ENCODE results near the gene ZNF217. TPM values are rescaled to one million over a fixed set of nuclear protein-coding genes. Genes with fewer than 3 reads are reported as not detected.
"Not testable (repeated sequence)": the region's sequence is repeated elsewhere in the genome, so short reads cannot be mapped to it uniquely, and the experiment has no call there.

Gene ZNF217
- polyA plus RNA-seq, 1 experiment = 16.6 TPM

DNA sequence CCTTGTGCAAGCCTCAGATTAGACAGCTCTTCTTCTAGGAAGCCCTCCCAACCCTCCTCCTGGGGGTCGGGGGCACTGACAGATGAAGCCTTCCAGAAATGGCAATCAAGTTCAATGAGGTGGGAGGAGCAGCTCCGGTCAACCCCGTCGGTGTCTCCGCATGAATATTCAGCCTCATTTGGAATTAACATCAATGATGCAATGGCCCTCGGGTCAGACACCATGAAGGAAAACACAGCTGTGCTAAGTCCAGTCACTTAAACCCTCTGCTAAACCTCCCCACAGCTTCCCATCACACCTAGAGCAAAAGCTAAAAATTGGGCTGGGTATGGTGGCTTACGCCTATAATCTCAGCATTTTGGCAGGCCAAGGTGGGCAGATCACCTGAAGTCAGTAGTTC, 36.5 kb downstream of the ZNF217 start:
- no peak for DNase-seq (ENCODE audit: low read depth, low spot score)
- POLR2A ChIA-PET = interaction anchor here (0.6 kb wide), 2 partner anchors 12 to 120 kb away, joined by 9 to 11 read pairs; no protein-coding TSS in a partner anchor
- Histone ChIP-seq H3K27me3 (ENCODE audit: control insufficient read depth, insufficient read depth, low read length) (no peaks in the 10 kb centered on the region), H3K27ac (ENCODE audit: low read depth, low read length) (no peak overlapping the region), H3K9me3 (ENCODE audit: control insufficient read depth, insufficient read depth, low read length) (no peaks in the 10 kb centered on the region), H3K4me3 (ENCODE audit: low read depth, low read length) (no peak overlapping the region)
- TF ChIP-seq, protein P1, sequence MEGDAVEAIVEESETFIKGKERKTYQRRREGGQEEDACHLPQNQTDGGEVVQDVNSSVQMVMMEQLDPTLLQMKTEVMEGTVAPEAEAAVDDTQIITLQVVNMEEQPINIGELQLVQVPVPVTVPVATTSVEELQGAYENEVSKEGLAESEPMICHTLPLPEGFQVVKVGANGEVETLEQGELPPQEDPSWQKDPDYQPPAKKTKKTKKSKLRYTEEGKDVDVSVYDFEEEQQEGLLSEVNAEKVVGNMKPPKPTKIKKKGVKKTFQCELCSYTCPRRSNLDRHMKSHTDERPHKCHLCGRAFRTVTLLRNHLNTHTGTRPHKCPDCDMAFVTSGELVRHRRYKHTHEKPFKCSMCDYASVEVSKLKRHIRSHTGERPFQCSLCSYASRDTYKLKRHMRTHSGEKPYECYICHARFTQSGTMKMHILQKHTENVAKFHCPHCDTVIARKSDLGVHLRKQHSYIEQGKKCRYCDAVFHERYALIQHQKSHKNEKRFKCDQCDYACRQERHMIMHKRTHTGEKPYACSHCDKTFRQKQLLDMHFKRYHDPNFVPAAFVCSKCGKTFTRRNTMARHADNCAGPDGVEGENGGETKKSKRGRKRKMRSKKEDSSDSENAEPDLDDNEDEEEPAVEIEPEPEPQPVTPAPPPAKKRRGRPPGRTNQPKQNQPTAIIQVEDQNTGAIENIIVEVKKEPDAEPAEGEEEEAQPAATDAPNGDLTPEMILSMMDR (IDR thresholded peaks at IDR 0.05; ENCODE audit: low read depth, low read length) = no peak
- CTCF ChIA-PET = interaction anchor here (1.8 to 2.7 kb wide), 2 partner anchors 9 to 382 kb away, joined by 5 to 11 read pairs; no protein-coding TSS in a partner anchor

- no peak for DNase-seq (ENCODE audit: low read depth, low spot score)
- no peaks in the 10 kb centered on the region for H3K9me3 ChIP-seq (ENCODE audit: control insufficient read depth, insufficient read depth, low read length)
- POLR2A ChIA-PET = no interaction called here
- TF ChIP-seq, protein P1 (IDR thresholded peaks at IDR 0.05; ENCODE audit: low read depth, low read length) = no peak
- CTCF ChIA-PET = interaction anchor here (0.6 to 2.7 kb wide), 2 partner anchors 8 to 353 kb away, joined by 3 to 11 read pairs; no protein-coding TSS in a partner anchor
- H3K27me3 ChIP-seq (ENCODE audit: control insufficient read depth, insufficient read depth, low read length) = no peaks in the 10 kb centered on the region
- no peak overlapping the region for H3K4me3 ChIP-seq (ENCODE audit: low read depth, low read length)
- no peak overlapping the region for H3K27ac ChIP-seq (ENCODE audit: low read depth, low read length)
Observed at GRCh38 chr20:53556267-53556897, 37.3 kb downstream of the ZNF217 start.

DNA sequence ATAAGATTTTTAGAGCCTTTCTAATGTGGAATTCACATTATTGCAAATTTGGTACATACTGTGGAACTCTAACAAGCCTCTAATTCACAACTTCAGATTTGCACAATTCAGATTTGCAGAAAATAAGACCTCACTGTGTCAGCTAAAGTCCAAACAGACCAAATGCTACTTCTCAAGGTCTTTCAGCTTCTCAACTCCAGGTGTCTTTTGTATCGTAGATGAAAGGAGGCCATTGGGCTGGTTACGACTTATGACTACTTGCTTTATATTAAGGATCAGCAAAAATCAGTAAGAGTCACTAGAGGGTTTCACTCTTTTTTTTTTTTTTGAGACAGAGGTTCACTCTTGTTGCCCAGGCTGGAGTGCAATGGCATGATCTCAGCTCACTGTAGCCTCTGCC, 37.8 kb downstream of the ZNF217 start:
- H3K27ac ChIP-seq (ENCODE audit: low read depth, low read length) = no peak overlapping the region
- POLR2A ChIA-PET = no interaction called here
- H3K4me3 ChIP-seq (ENCODE audit: low read depth, low read length) = no peak overlapping the region
- no peaks in the 10 kb centered on the region for H3K27me3 ChIP-seq (ENCODE audit: control insufficient read depth, insufficient read depth, low read length)
- H3K9me3 ChIP-seq (ENCODE audit: control insufficient read depth, insufficient read depth, low read length) = no peaks in the 10 kb centered on the region
- TF ChIP-seq, protein P1 (IDR thresholded peaks at IDR 0.05; ENCODE audit: low read depth, low read length) = no peak
- DNase-seq (ENCODE audit: low read depth, low spot score) = no peak
- CTCF ChIA-PET = interaction anchor here (0.6 to 1.9 kb wide), 2 partner anchors 354 to 384 kb away, joined by 3 to 6 read pairs; no protein-coding TSS in a partner anchor

- POLR2A ChIA-PET = no interaction called here
- Histone ChIP-seq H3K9me3 (ENCODE audit: control insufficient read depth, insufficient read depth, low read length) (no peaks in the 10 kb centered on the region), H3K27me3 (ENCODE audit: control insufficient read depth, insufficient read depth, low read length) (no peaks in the 10 kb centered on the region), H3K4me3 (ENCODE audit: low read depth, low read length) (no peak overlapping the region), H3K27ac (ENCODE audit: low read depth, low read length) (no peak overlapping the region)
- TF ChIP-seq, protein P1 (IDR thresholded peaks at IDR 0.05; ENCODE audit: low read depth, low read length) = no peak
- CTCF ChIA-PET = interaction anchor here (0.7 to 1.9 kb wide), 2 partner anchors 385 to 1332 kb away, joined by 3 to 6 read pairs; no protein-coding TSS in a partner anchor
- no peak for DNase-seq (ENCODE audit: low read depth, low spot score)
Observed at GRCh38 chr20:53555081-53555480, 38.6 kb downstream of the ZNF217 start.

DNA sequence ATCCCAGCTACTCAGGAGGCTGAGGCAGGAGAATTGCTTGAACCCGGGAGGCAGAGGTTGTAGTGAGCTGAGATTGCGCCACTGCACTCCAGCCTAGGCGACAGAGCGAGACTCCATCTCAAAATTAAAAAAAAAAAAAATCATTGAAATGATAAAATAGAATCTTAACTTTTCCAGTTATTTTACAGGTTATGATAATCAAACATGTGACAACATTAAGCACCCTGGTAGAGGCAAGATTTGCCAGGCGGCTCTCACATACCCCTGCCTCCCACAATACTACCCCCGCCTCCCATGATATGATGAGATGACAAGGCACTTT, 41.1 kb downstream of the ZNF217 start:
- DNase-seq (ENCODE audit: low read depth, low spot score); H3K9me3 ChIP-seq (ENCODE audit: control insufficient read depth, insufficient read depth, low read length); H3K27me3 ChIP-seq (ENCODE audit: control insufficient read depth, insufficient read depth, low read length); H3K27ac ChIP-seq (ENCODE audit: low read depth, low read length); H3K4me3 ChIP-seq (ENCODE audit: low read depth, low read length); POLR2A ChIA-PET: not testable (repeated sequence)
- CTCF ChIA-PET = interaction anchor here (1.0 to 1.9 kb wide), 2 partner anchors 387 to 1240 kb away, joined by 3 to 7 read pairs; no protein-coding TSS in a partner anchor

GRCh38 chr20:53551719-53552571, 41.7 kb downstream of the ZNF217 start:
- CTCF ChIA-PET = interaction anchor here (1.0 to 1.9 kb wide), 2 partner anchors 388 to 1239 kb away, joined by 3 to 7 read pairs; no protein-coding TSS in a partner anchor
- not testable (repeated sequence) for DNase-seq (ENCODE audit: low read depth, low spot score)

More at GRCh38 chr20:53551719-53552571, 41.7 kb downstream of the ZNF217 start:
- not testable (repeated sequence) for H3K4me3 ChIP-seq (ENCODE audit: low read depth, low read length); H3K27me3 ChIP-seq (ENCODE audit: control insufficient read depth, insufficient read depth, low read length); H3K9me3 ChIP-seq (ENCODE audit: control insufficient read depth, insufficient read depth, low read length); H3K27ac ChIP-seq (ENCODE audit: low read depth, low read length)
- POLR2A ChIA-PET = interaction anchor here (0.6 kb wide), 1 partner anchor 1479 kb away, joined by 3 read pairs; no protein-coding TSS in a partner anchor
